M059J (cell line): ENCODE data around the gene TLE6. TPM values are rescaled to one million over a fixed set of nuclear protein-coding genes. Genes with fewer than 3 reads are reported as not detected.
"Not testable (repeated sequence)": the region's sequence is repeated elsewhere in the genome, so short reads cannot be mapped to it uniquely, and the experiment has no call there.

Experiments
- DNase-seq: peaks from one replicate; pipeline ENCODE4 v3.0.0-alpha.2; 2012; ENCODE audit warnings: low read depth
- total RNA-seq: library from RNA; depleted of rRNA; stranded (reverse); fragments of >200 nt; shearing (Covaris generic); gene quantifications from 2 replicates; pipeline ENCODE4 v1.2.3, GENCODE V29; 2014

Gene TLE6
- total RNA-seq, 1 experiment from 2014 or later, result 0.10 TPM

DNA sequence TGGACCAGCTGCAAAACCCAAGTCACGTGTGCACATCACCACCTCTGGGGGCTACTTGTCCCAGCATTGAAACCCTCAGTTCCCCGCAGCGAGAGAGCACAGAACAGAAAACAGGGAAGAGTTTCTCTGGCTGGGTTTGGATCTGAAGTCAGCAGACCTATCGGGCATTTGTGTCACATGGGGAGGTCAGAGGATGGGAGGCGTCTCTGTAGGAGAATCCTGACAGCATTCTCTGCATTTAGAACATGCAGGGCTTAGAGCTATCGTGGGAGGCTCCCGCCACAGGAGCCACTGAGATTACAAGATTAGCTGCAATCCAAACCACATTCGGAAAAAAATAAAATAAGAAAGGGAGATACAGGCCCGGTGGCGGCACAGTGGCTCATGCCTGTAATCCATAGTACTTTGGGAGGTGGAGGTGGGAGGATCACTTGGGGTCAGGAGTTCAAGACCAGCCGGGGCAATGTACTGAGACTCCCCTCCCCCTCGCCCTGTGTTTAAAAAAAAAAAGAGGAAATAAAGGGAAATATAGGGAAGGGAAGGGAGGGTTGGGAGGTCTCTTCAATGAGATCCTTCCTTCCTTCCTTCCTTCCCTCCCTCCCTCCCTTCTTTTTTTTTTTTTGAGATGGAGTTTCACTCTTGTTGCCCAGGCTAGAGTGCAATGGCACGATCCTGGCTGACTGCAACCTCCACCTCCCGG is 2.9 kb upstream of the TLE6 start:
- no peak for DNase-seq

DNA sequence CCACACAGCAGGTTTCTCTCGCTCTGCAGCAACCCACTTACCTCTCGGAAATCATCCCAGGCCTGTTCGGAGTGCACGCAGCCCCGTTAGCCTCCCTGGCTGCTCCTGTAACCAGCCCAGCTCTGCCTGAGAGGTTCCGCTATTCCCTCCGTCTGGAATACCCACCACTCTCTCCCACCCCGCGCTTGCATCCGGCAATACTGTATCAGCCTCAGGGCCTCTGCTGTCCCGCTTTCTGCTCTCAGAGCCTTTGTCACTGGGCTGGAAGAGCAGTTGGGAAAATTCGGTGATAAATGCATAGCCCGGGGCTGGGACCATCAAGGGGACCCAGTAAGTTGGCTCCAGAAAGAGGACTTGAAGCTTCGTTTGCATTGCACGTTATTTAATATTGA is 759 bp upstream of the TLE6 start:
- DNase-seq, result no peak

DNA sequence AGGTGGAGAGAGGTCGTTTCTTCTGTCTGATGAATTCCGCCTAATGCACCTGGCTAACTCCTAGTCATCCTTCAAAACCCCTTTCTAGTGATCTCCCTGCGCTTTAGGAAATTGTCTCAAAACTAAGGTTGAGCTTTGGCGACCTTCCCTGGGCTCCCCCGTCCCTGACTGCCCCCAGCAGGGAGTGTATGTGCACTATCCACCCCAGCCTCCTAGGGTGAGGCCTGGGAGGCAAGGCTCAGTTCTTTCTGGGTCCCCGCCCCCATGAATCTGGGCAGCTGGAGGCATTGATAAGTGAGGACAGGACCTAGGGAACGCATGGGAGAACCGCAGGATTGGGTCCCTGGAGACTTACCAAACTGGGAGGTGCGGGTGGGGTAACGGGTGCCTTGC is 378 bp downstream of the TLE6 start:
- DNase-seq, result no peak

DNA sequence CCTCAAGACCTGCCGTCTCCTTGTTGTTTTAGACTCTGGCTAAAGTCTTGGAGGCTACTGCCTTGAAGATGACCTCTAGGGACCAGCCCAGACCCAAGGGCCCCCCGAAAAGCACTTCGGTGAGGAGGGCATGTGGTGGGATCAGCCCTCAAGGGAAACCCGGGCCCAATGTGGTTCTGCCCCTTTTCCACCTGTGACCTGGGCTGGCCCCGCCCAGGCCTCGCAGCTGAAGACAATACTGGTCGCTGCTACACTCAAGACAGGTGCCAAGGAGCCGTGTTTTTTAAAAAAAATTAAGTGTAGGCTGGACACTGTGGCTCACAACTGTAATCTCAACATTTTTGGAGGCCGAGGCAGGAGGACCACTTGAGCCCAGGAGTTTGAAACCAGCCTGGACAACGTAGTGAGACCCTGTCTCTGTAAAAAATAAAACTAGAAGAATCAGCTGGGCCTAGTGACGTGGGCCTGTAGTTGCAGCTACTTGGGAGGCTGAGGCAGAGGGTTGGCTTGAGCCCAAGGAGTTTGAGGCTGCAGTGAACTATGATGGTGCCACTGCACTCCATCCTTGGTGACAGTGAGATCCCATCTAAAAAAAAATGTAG is 903 bp downstream of the TLE6 start:
- no peak for DNase-seq

DNA sequence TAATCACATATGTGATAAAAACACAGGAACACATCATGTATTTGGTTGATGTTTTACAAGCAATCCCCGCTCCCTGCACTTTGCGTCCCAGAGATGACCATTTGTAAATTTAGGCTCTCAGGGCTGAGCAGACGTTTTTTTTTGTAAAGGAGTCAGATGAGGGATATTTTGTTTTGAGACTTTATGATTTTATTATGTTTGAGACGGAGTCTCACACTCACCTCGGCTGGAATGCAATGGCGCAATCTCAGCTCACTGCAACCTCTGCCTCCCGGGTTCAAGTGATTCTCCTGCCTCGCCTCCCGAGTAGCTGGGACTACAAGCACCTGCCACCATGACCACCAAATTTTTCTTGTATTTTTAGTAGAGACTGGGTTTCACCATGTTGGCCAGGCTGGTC is 1.4 kb downstream of the TLE6 start:
- DNase-seq, result no peak

DNA sequence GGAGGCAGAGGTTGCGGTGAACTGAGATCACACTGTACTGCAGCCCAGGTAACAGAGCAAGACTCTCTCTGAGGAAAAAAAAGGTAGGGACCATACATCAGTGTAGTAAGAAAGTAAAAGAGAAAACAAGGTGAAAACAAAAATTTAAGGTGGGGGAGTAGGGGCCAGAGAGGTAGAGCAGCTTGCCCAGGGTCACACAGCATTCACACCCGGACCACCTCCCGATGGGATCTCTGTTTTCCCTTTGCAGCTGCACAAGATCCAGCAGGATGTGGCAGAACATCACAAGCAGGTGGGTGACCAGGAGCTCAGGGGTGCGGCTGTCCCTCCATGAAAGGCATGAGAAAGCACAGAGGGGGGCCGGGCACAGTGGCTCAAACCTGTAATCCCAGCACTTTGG is 4.5 kb downstream of the TLE6 start:
- DNase-seq, result no peak

DNA sequence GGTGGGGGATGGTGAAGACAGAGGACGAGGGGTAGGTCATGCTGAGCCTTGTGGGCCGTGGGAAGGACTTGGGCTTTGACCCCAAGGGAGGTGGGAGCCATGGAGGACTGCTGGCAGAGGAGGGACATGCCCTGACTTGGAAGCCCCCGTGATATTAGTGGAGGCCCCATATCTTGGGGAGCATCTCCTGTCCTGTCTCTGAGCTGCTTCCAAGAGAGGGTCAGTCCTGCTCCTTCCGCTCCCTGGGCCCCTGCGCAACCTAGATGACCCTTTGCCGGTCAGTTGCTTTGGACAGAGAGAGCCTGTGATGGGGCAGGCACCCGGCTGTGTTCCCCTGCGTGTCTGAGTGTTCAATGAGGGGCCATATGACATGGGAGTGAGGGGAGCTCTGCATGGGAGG is 5.2 kb downstream of the TLE6 start:
- no peak for DNase-seq

DNA sequence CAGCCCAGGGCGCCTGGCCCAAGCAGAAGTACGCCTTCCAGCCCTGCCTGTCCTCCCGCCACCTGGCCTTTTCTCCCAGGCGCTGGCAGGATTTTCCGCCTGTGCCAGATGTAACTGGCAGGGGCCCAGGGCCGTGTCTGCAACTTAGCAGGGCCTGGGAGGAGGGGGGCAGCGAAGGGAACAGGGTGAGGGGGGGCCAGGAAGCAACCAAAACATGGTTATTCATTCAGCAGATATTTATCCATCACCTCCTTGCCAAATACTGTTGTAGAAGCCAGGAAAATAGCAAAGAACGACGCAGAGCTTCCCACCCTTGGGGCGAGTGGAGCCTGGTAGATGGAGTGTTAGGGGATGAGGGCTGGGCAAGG is 5.6 kb downstream of the TLE6 start:
- DNase-seq, result peak; percentile 58

DNA sequence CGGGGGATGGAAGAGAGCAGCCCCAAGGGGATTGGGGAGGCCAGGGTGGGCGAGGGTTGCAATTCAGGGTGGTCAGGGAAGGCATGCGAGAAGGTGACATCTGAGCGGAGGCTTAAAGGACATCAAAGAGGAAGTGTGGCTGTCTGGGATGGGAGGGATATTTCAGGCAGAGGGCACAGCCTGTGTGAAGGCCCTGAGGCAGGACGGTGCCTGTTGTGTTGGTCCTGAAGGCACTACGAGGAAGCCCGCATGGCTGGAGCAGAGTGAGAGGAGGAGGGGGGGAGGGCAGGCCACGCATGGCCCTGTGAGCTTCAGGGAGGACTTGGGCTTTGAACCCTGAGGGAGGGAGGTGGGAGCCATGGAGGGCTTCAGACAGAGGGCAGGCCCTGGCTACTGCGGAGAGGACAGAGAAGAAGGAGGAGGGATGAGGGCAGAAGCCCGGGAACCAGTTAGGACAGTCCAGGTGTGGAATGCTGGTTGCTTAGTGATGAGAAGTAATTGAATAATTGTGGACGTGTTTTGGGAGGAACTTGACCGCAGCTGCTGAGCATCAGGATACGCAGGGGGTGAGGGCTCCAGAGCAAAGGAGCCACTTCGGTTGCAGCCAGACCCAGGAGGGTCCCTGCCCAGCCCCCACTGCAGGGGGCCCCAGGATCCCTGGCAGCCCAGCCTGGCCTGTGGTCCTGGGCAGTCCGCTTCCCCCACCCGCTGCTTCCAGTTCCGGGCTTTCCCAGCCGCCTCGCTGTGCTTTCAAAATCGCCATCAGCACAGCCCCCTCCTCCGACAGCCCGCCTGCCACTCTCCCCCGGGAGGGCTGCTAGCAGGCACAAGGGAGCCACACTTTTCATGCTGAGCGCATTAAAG is 6.2 kb downstream of the TLE6 start:
- DNase-seq, result peak; percentile 75

DNA sequence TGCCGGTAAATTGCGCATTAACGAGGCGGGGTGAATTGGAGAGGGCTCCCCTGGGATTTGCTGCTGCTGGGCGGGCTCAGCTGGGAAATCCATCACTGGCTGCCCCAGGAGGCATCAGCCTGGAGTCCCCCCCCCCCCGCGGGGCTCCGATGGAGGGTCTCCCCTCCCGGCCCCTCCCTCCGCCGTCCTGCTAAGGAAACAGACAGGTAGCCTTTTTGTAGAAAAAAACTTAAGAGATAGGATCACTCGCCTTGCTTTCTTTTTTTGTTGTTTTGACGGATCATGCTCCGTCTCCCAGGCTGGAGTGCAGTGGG is 6.8 kb downstream of the TLE6 start:
- DNase-seq, result no peak

DNA sequence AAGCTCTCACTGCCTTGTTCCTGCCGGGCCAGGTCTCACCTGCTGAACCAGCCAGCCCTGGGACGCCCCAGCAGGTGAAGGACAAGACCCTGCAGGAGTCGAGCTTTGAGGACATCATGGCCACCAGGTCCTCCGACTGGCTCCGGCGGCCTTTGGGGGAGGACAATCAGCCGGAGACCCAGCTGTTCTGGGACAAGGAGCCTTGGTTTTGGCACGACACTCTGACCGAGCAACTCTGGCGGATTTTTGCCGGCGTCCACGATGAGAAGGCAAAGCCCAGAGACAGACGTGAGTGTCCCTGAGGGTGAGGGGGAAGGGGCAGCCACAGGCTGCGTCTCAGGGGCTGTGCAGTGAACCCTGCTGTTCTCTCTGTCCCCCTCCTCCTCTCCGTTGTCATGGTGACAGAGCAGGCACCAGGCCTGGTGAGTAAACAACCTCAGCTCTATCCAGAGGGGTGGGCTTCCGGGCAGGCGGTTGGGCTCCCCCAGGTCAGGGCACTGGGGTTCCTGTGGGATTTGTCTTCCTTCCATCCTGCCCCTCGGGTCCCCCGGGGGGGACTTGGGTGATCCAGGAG is 9.7 kb downstream of the TLE6 start:
- DNase-seq, result no peak

DNA sequence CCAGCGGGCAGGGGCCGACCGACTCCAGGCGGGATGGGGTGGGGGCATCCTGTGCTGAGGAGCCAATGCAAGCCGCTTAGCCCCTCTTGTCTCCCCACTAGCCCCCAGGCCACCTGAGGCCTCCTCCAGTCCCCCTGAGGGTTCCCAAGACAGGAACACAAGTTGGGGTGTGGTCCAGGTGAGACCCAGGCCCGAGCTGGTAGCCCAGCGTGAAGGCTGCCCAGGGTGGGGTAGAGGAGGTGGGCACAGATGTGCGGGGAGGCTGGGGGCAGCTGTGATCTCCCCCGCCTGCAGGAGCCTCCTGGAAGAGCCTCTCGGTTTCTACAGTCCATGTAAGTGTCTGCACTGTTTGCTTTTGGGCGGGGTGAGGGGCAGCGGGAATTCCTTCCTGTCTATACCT is 10.4 kb downstream of the TLE6 start:
- no peak for DNase-seq

DNA sequence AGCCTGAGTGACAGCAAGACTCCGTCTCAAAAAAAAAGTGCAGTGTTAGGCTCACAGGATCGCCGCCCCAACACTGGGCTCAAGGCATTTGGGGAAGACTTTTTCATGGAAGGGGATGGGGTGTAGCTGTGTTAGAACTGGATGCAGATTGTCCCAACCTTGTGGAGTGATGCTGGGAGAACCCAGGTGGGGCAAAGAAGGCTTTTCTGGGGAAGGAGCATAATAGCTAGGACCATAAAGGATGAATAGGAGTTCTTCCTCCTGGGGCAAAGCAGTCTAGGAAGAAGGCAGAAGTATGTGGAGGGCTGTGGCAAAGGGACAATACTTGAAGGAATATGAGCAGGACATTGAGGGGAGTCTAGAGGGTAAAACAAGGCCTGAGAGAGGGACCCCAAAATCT is 11.2 kb downstream of the TLE6 start:
- DNase-seq, result no peak

DNA sequence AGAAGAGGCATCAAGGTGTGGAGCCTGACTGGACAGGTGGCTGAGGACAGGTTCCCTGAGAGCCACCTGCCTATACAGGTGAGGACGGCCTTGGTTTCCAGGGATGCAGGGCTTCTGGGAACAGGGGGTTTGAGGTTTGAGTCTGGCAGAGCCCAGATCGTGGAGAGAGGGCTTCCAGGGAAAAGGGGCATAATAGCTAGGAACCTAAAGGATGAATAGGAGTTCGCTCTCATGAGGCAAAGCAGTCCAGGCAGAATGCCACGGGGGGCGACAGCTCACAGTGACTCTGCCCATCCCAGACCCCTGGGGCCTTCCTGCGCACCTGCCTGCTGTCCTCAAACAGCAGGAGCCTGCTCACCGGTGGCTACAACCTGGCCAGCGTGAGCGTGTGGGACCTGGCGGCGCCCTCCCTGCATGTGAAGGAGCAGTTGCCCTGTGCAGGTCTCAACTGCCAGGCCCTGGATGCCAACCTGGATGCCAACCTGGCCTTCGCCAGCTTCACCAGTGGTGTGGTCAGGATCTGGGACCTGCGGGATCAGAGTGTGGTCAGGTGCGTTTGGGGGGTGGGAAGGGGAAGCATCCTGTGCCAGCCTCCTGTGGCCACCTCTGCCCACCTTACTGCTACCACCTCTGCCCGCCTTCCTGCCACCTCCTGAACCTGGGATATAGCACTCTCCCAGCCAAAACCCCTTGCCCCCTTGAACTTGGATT is 12.0 kb downstream of the TLE6 start:
- no peak for DNase-seq

DNA sequence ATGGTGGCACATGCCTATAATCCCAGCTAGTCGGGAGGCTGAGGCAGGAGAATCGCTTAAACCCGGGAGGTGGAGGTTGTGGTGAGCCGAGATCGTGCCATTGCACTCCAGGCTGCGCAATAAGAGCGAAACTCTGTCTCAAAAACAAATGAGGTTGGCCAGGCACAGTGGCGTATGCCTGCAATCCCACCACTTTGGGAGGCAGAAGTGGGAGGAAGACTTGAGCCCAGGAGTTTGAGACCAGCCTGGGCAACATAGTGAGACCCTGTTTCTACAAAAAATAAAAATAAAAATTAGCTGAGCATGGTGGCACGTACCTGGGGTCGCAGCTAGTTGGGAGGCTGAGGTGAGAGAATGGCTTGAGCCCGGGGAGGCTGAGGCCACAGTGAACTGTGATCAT is 15.0 kb downstream of the TLE6 start:
- not testable (repeated sequence) for DNase-seq

DNA sequence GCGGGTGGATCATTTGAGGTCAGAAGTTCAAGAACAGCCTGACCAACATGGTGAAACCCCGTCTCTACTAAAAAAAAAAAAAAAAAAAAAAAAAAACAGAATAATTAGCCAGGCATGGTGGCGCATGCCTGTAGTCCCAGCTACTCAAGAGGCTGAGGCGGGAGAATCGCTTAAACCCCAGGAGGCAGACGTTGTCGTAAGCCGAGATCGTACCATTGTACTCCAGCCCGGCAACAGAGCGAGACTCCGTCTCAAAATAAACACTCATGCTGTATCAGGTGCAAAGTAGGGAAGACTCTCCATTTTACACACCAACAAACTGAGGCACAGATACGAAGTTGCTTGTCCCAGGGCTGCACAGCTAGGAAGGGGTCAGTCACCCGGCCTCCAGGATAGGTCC is 15.6 kb downstream of the TLE6 start:
- no peak for DNase-seq

DNA sequence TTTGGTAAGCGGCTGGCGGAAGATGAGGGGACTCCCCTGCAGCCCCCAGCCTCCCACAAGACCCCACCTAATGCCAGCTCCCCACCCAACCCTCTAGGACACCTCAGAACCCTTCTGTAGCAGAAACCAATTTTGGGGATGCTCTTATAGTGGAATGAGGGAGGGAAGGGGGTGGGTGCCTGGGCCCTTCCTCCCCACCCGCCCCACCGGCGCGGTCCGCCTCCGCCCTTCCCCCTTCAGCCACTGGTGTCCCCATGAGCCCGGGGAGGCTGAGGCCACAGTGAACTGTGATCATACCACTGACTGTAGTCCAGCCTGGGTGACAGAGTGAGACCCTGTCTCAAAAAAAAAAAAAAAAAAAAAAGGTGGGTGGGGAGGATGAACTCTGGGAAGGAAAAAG is 16.2 kb downstream of the TLE6 start:
- no peak for DNase-seq

DNA sequence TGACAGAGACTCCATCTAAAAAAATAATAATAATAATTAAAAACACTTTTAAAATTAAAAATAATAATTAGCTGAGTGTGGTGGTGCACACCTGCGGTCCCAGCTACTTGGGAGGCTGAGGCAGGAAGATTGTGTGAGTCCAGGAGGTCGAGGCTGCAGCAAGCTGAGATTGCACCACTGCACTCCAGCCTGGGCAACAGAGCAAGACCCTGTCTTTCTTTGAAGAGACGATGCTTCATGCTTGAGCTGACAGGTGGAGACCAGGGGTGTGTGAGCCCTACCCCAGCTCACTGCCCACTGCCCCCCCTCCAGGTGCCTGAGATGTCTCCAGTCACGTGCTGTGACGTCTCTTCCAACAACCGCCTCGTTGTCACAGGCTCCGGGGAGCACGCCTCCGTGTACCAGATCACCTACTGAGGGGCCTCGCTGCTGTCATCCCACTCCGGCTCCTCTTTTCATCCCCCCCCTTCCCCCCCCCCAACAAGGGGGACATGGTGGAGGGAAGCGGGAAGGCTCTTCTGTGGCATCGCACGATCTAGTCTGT is 17.3 kb downstream of the TLE6 start:
- no peak for DNase-seq

DNA sequence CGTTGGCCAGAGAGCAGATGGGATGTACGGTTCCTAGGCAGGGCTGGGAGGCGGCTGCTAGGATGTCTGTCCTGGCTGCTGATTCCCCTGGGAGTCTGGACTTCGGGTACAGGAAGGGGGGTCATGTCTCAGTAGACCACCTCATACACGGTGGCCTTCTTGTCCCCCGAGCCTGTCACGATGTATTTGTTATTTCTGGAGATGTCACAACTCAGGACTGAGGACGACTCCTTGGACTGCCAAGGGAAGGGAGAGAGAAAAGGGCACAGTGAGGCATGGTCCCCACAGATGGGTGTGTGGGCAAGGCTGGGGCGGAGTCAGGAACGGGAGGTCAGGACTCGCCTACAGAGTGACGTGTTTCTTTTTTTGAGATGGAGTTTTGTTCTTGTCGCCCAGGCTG is 20.4 kb downstream of the TLE6 start:
- DNase-seq, result no peak

DNA sequence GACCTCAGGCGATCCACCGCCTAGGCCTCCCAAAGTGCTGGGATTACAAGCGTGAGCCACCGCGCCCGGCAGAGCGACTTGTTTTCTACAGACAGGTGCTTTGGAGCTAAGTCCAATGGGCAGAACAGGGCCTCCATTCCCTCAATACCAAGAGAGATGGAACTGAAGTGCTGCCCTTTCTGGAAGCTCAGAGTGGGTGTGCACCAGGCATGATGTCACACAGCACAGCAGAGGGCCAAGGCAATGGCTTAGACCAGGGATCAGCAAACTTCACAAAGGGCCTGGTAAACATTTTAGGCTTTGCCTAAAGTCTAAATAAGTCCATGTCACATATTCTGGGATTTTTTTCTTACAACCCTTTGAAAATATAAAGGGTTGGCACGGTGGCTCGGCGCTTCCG is 21.3 kb downstream of the TLE6 start:
- DNase-seq, result no peak

DNA sequence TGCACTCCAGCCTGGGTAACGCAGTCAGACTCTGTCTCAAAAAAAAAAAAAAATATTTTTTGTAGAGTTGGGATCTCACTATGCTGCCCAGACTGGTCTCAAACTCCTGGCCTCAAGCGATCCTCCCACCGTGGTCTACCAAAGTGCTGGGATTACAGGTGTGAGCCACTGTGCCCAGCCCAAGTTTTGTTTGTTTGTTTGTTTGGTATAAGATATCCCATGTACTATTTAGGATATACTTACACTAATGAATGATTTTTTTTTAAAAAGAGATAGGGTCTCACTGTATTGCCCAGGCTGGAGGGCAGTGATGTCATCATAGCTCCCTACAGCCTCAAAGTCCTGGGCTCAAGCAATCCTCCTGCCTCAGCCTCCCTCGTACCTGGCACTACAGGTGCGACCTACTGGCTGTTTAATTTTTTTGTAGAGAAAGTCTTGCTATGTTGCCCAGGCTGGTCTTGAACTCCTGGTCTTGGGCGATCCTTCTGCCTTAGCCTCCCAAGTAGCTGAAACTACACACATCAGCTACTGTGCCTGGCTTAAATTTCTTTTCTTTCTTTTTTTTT is 24.0 kb downstream of the TLE6 start:
- no peak for DNase-seq

DNA sequence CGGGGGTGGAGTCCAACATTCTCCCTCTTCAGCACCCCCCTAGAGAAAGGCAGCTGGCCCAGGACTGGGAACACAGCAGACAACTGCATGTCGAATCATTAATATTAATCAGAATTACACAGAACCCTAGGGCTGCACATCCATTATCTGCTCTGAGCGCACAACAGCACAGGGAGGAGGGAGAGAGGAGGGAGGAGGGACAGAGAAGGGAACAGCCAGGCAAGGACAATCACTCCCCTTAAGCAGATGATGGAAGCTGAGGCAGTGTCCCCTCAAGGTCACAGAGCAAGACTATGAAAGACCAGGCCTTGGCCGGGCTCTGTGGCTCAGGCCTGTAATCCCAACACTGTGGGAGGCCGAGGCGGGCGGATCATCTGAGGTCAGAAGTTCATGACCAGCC is 25.7 kb downstream of the TLE6 start:
- DNase-seq, result no peak
